Kidney epithelial cell (primary cell): Measurements from ENCODE around the gene RTF2. TPM values are rescaled to one million over a fixed set of nuclear protein-coding genes. Genes with fewer than 3 reads are reported as not detected.

Experiments
- DNase-seq: peaks from one replicate; pipeline ENCODE4 v3.0.0-alpha.2; 2010; ENCODE audit warnings: low read depth
- H3K27me3 ChIP-seq: 2 replicates; pipeline ENCODE4 v1.6.0; 2011; ENCODE audit warnings: low read length; ENCODE audit not compliant: control insufficient read depth, insufficient read depth
- H3K36me3 ChIP-seq: 2 replicates; pipeline ENCODE4 v1.5.1; 2011; ENCODE audit warnings: low read length; ENCODE audit not compliant: control insufficient read depth, insufficient read depth
- H3K4me3 ChIP-seq: 2 replicates; pipeline ENCODE4 v1.5.1; 2011; ENCODE audit warnings: low read depth, mild to moderate bottlenecking, control low read depth, low read length
- CTCF ChIP-seq: IDR thresholded peaks from 2 replicates; pipeline ENCODE4 v1.5.1; 2011; ENCODE audit warnings: mild to moderate bottlenecking, moderate library complexity, low read length, control low read depth, inconsistent platforms; ENCODE audit not compliant: insufficient read depth, poor library complexity, severe bottlenecking
- total RNA-seq: library from RNA; depleted of rRNA; stranded (reverse); fragments of >200 nt; gene quantifications from 2 replicates; pipeline ENCODE4 v1.2.3, GENCODE V29; 2015

Gene RTF2
- total RNA-seq, 1 donor from 2014 or later: 68.5 TPM

- no peak for TF ChIP-seq CTCF
- no peaks in the 10 kb centered on the region for H3K36me3 ChIP-seq
- DNase-seq: no peak
- H3K27me3 ChIP-seq: no peaks in the 10 kb centered on the region
- H3K4me3 ChIP-seq: no peak overlapping the region
These were observed 37.0 kb upstream of the RTF2 start for GRCh38 chr20:56431471-56431870.

- TF ChIP-seq CTCF: no peak
- Histone ChIP-seq H3K27me3 (no peaks in the 10 kb centered on the region), H3K4me3 (no peak overlapping the region), H3K36me3 (no peaks in the 10 kb centered on the region)
- no peak for DNase-seq
These were observed 35.1 kb upstream of the RTF2 start for GRCh38 chr20:56433221-56433879.

GRCh38 chr20:56433880-56434255, 34.6 kb upstream of the RTF2 start:
- TF ChIP-seq CTCF: no peak
- Histone ChIP-seq H3K4me3 (no peak overlapping the region), H3K36me3 (no peaks in the 10 kb centered on the region), H3K27me3 (no peaks in the 10 kb centered on the region)
- DNase-seq: no peak

DNA sequence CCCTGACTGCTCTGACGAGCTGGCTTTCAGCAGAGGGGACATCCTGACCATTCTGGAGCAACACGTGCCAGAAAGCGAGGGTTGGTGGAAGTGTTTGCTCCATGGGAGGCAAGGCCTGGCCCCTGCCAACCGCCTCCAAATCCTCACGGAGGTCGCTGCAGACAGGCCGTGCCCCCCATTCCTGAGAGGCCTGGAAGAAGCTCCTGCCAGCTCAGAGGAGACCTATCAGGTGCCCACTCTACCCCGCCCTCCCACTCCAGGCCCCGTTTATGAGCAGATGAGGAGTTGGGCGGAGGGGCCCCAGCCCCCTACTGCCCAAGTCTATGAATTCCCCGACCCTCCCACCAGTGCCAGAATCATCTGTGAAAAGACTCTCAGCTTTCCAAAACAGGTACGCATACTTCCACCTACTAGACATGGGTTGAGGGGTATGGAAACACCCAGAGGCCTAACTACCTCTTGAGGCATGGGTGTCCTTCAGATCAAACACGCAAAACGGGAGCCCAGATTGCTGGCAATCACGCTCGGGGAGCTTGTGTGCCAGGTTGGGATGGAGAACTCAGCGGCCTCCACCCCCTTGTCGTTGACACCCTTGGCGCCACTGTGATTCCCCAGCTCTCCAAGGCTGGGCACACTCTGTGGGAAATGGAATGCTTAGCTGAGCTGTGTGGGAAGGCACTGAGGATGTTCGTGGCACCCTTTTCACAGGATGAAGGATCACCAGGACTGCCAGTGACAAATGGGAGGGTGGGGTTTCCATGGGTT, 31.0 kb upstream of the RTF2 start:
- Histone ChIP-seq H3K36me3 (no peaks in the 10 kb centered on the region), H3K4me3 (no peak overlapping the region), H3K27me3 (no peaks in the 10 kb centered on the region)
- DNase-seq: no peak
- no peak for TF ChIP-seq CTCF

DNA sequence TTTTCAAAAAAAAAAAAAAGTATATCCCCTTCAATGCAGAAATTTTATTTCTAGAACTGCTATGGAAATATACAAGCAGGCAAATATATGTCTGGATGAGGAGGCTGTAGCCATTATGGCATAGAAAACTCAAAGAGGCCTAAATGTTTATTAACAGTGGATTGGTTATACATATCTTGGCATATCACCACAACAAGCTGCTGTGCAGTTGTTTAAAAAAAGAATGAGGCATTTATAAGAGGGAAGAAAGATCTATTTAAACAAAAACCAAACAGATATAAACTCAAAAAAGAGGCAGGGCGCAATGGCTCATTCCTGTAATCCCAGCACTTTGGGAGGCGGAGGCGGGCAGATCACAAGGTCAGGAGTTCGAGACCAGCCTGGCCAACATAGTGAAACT, 30.1 kb upstream of the RTF2 start:
- Histone ChIP-seq H3K27me3 (no peaks in the 10 kb centered on the region), H3K4me3 (no peak overlapping the region), H3K36me3 (no peaks in the 10 kb centered on the region)
- TF ChIP-seq CTCF: no peak
- no peak for DNase-seq
